Endodermal cell (in vitro differentiated cells): Measurements from ENCODE around the gene POP5. TPM values are rescaled to one million over a fixed set of nuclear protein-coding genes. Genes with fewer than 3 reads are reported as not detected.
"Not testable (repeated sequence)": the region's sequence is repeated elsewhere in the genome, so short reads cannot be mapped to it uniquely, and the experiment has no call there.

Experiments used
- DNase-seq: peaks from one replicate; pipeline ENCODE4 v3.0.0-alpha.2; 2017
- H3K27ac ChIP-seq: 2 replicates; pipeline ENCODE4 v1.5.1; 2013; ENCODE audit warnings: mild to moderate bottlenecking, low read depth, low read length, moderate library complexity
- H3K27me3 ChIP-seq: 2 replicates; pipeline ENCODE4 v1.6.1; 2013; ENCODE audit warnings: mild to moderate bottlenecking, low read length, moderate library complexity; ENCODE audit not compliant: insufficient read depth, control insufficient read depth, poor library complexity, severe bottlenecking
- H3K36me3 ChIP-seq: 2 replicates; pipeline ENCODE4 v1.7.0; 2013; ENCODE audit warnings: mild to moderate bottlenecking, low read length, moderate library complexity; ENCODE audit not compliant: control insufficient read depth, insufficient read depth
- H3K4me1 ChIP-seq: one replicate; pipeline ENCODE4 v1.7.0; 2013; ENCODE audit warnings: low read length; ENCODE audit not compliant: control insufficient read depth, insufficient read depth
- H3K4me3 ChIP-seq: 2 replicates; pipeline ENCODE4 v1.5.1; 2013; ENCODE audit warnings: mild to moderate bottlenecking, low read length, moderate library complexity
- H3K9ac ChIP-seq: 2 replicates; pipeline ENCODE4 v1.6.1; 2013; ENCODE audit warnings: mild to moderate bottlenecking, low read length, moderate library complexity; ENCODE audit not compliant: poor library complexity, severe bottlenecking; ENCODE audit errors: extremely low read depth
- H3K9me3 ChIP-seq: 2 replicates; pipeline ENCODE4 v1.6.1; 2013; ENCODE audit warnings: mild to moderate bottlenecking, low read length, moderate library complexity; ENCODE audit not compliant: control insufficient read depth
- H3K27ac Mint-ChIP-seq: 2 replicates; pipeline ENCODE4 v1.8.0; 2020; ENCODE audit warnings: mixed read lengths
- H3K27me3 Mint-ChIP-seq: 2 replicates; pipeline ENCODE4 v1.8.0; 2021; ENCODE audit warnings: mild to moderate bottlenecking, mixed read lengths; ENCODE audit not compliant: insufficient read depth
- H3K36me3 Mint-ChIP-seq: 2 replicates; pipeline ENCODE4 v1.8.0; 2020; ENCODE audit warnings: low read depth, mixed read lengths
- H3K4me1 Mint-ChIP-seq: 2 replicates; pipeline ENCODE4 v1.8.0; 2020; ENCODE audit warnings: mixed read lengths
- H3K4me3 Mint-ChIP-seq: 2 replicates; pipeline ENCODE4 v1.8.0; 2020; ENCODE audit warnings: mild to moderate bottlenecking, moderate library complexity, mixed read lengths
- H3K9me3 Mint-ChIP-seq: 2 replicates; pipeline ENCODE4 v1.8.0; 2020; ENCODE audit warnings: mild to moderate bottlenecking, mixed read lengths
- CTCF ChIP-seq: fragments of 200-600 bp; sonication (generic); conservative IDR thresholded peaks from 2 replicates; pipeline ENCODE4 v1.5.0; 2021; ENCODE audit warnings: antibody characterized with exemption, mild to moderate bottlenecking
- WGBS, 2 experiments: methylation state at CpG; one replicate each; pipeline versions ENCODE4 v1.1.5 to v1.1.7; 2013; ENCODE audit warnings: missing lambda C conversion rate in 2 of 2, mixed read lengths in 1 of 2; ENCODE audit not compliant: insufficient coverage in 1 of 2, insufficient read length in 1 of 2; 5-methylcytosine and 5-hydroxymethylcytosine counted together
- total RNA-seq, 2 donors: library from RNA; stranded (reverse); fragmentation: NEBNext Ultra II Directional in 1 of 2; extraction: Animal tissue kit (Norgen Biotek cat#: 25700) in 1 of 2; gene quantifications; 2 replicates in 1 of 2; 3 replicates in 1 of 2; pipeline ENCODE4 v1.2.1, GENCODE V29; 2021

POP5 gene
- total RNA-seq, 2 donors from 2014 or later = 52.5 to 53.0 TPM

GRCh38 chr12:120618954-120619615 lies 37.9 kb upstream of the POP5 start:
- 54 to 66% methylated on average over 4 to 8 of the region's 8 CpGs for WGBS, 2 experiments
- no peak for TF ChIP-seq CTCF

GRCh38 chr12:120617767-120618166 lies 36.6 kb upstream of the POP5 start:
- peaks cover 16% of the 10 kb centered on the region for H3K27me3 Mint-ChIP-seq
- H3K36me3 ChIP-seq, H3K27ac ChIP-seq, H3K9me3 ChIP-seq, H3K4me1 Mint-ChIP-seq, H3K27ac Mint-ChIP-seq, DNase-seq, H3K9ac ChIP-seq, H3K4me3 Mint-ChIP-seq, H3K9me3 Mint-ChIP-seq, H3K36me3 Mint-ChIP-seq, H3K4me3 ChIP-seq, H3K4me1 ChIP-seq: not testable (repeated sequence)
- H3K27me3 ChIP-seq = peaks cover 11% of the 10 kb centered on the region
- 93 to 96% methylated on average over 4 of the region's 4 CpGs for whole genome bisulfite sequencing, 2 experiments

More at GRCh38 chr12:120618954-120619615, 37.9 kb upstream of the POP5 start:
- Mint-ChIP-seq H3K9me3 (peaks cover 4% of the 10 kb centered on the region), H3K4me3 (no peak overlapping the region), H3K36me3 (no peaks in the 10 kb centered on the region), H3K4me1 (peaks cover 2% of the 10 kb centered on the region), H3K27ac (no peak overlapping the region), H3K27me3 (peaks cover 10% of the 10 kb centered on the region)
- DNase-seq = no peak
- H3K9me3 ChIP-seq = no peaks in the 10 kb centered on the region
- H3K4me1 ChIP-seq = no peaks in the 10 kb centered on the region
- H3K36me3 ChIP-seq = no peaks in the 10 kb centered on the region
- H3K27ac ChIP-seq = no peak overlapping the region
- H3K27me3 ChIP-seq = peaks cover 11% of the 10 kb centered on the region
- H3K4me3 ChIP-seq = no peak overlapping the region
- no peak overlapping the region for H3K9ac ChIP-seq

GRCh38 chr12:120617193-120617592 lies 36.0 kb upstream of the POP5 start:
- DNase-seq, H3K27ac Mint-ChIP-seq, H3K27ac ChIP-seq, H3K4me3 ChIP-seq, H3K4me3 Mint-ChIP-seq, H3K9ac ChIP-seq, H3K36me3 Mint-ChIP-seq, H3K9me3 ChIP-seq, H3K4me1 Mint-ChIP-seq, H3K9me3 Mint-ChIP-seq, H3K36me3 ChIP-seq, H3K4me1 ChIP-seq: not testable (repeated sequence)
- 90 to 98% methylated on average over 2 to 3 of the region's 3 CpGs for WGBS, 2 experiments
- peaks cover 18% of the 10 kb centered on the region for H3K27me3 Mint-ChIP-seq
- H3K27me3 ChIP-seq = peaks cover 11% of the 10 kb centered on the region

GRCh38 chr12:120614848-120615247 lies 33.6 kb upstream of the POP5 start:
- Histone ChIP-seq H3K36me3 (no peaks in the 10 kb centered on the region), H3K27ac (no peak overlapping the region), H3K9me3 (no peaks in the 10 kb centered on the region), H3K9ac (no peak overlapping the region), H3K4me1 (no peaks in the 10 kb centered on the region), H3K27me3 (peaks cover 11% of the 10 kb centered on the region), H3K4me3 (no peak overlapping the region)
- Mint-ChIP-seq H3K9me3 (peaks cover 4% of the 10 kb centered on the region), H3K27ac (no peak overlapping the region), H3K4me1 (peaks cover 2% of the 10 kb centered on the region), H3K4me3 (no peak overlapping the region), H3K36me3 (no peaks in the 10 kb centered on the region), H3K27me3 (peaks cover 23% of the 10 kb centered on the region)
- DNase-seq = no peak
- TF ChIP-seq CTCF = no peak

GRCh38 chr12:120611534-120611933 lies 30.3 kb upstream of the POP5 start:
- not testable (repeated sequence) for H3K9me3 Mint-ChIP-seq, H3K36me3 ChIP-seq, H3K27ac ChIP-seq, H3K4me3 ChIP-seq, H3K27ac Mint-ChIP-seq, H3K4me1 ChIP-seq, H3K9ac ChIP-seq, H3K9me3 ChIP-seq, H3K27me3 ChIP-seq, H3K36me3 Mint-ChIP-seq, H3K4me3 Mint-ChIP-seq, H3K4me1 Mint-ChIP-seq, DNase-seq
- peaks cover 16% of the 10 kb centered on the region for H3K27me3 Mint-ChIP-seq
- 93% methylated on average over 1 of the region's 1 CpG; no CpG with 5 or more reads in 1 of the 2 experiments for WGBS, 2 experiments
